PC-9 (cell line): ENCODE results near the gene KIFAP3. TPM values are rescaled to one million over a fixed set of nuclear protein-coding genes. Genes with fewer than 3 reads are reported as not detected.

Source experiments
- BruUV-seq: library from RNA; stranded (reverse); fragments of 400-500 nt; replicated peaks from 2 replicates; lab custom pipeline; 2021; lab: Mats Ljungman, UMichigan
- CTCF ChIA-PET: fragments of 300-600 bp; sonication (Branson Sonifier 250); formaldehyde crosslinking; loops from one replicate; lab custom pipeline; 2022; ENCODE audit warnings: antibody characterized with exemption; lab: Charles Lee
- POLR2A ChIA-PET: fragments of 300-600 bp; sonication (Branson Sonifier 250); formaldehyde crosslinking; loops from one replicate; lab custom pipeline; 2022; ENCODE audit warnings: antibody characterized with exemption; ENCODE audit not compliant: unreplicated experiment; lab: Charles Lee
- DNase-seq, 2 experiments: peaks; one replicate each; pipeline versions ENCODE4 v3.0.0 to v3.0.0-alpha.2; 2015 to 2022; ENCODE audit warnings: mixed read lengths in 1 of 2
- H2AFZ ChIP-seq: fragments of 200-600 bp; sonication (generic); 2 replicates; pipeline ENCODE4 v1.8.1; 2017; ENCODE audit warnings: antibody characterized with exemption
- H3F3A ChIP-seq: fragments of 200-600 bp; sonication (generic); 2 replicates; pipeline ENCODE4 v1.8.1; 2017; ENCODE audit warnings: antibody characterized with exemption, mild to moderate bottlenecking, low read depth; ENCODE audit not compliant: insufficient read depth
- H3K27ac ChIP-seq: fragments of 200-600 bp; sonication (generic); 2 replicates; pipeline ENCODE4 v1.6.1; 2016; ENCODE audit warnings: mixed run types
- H3K27me3 ChIP-seq: fragments of 200-600 bp; sonication (generic); 2 replicates; pipeline ENCODE4 v1.6.1; 2016; ENCODE audit warnings: low read depth, mixed run types; ENCODE audit not compliant: insufficient read depth
- H3K36me3 ChIP-seq: fragments of 200-600 bp; sonication (generic); 2 replicates; pipeline ENCODE4 v1.6.1; 2016; ENCODE audit warnings: low read depth, mixed run types
- H3K4me1 ChIP-seq: fragments of 200-600 bp; sonication (generic); replicated peaks from 2 replicates; pipeline ENCODE4 v1.6.1; 2016; ENCODE audit warnings: mixed run types; ENCODE audit not compliant: insufficient read depth
- H3K4me2 ChIP-seq: fragments of 200-600 bp; sonication (generic); 2 replicates; pipeline ENCODE4 v1.6.1; 2017; ENCODE audit warnings: mixed run types
- H3K4me3 ChIP-seq: fragments of 200-600 bp; sonication (generic); 2 replicates; pipeline ENCODE4 v1.6.1; 2016; ENCODE audit warnings: mixed run types
- H3K79me2 ChIP-seq: fragments of 200-600 bp; sonication (generic); 2 replicates; pipeline ENCODE4 v1.6.1; 2017; ENCODE audit warnings: low read depth, mixed run types
- H3K9me2 ChIP-seq: fragments of 200-600 bp; sonication (generic); 2 replicates; pipeline ENCODE4 v1.8.1; 2017; ENCODE audit warnings: mild to moderate bottlenecking; ENCODE audit not compliant: insufficient read depth
- H3K9me3 ChIP-seq: fragments of 200-600 bp; sonication (generic); 2 replicates; pipeline ENCODE4 v1.8.1; 2016; ENCODE audit warnings: low read depth; ENCODE audit not compliant: insufficient read depth
- H4K20me1 ChIP-seq: fragments of 200-600 bp; sonication (generic); 2 replicates; pipeline ENCODE4 v1.8.1; 2017; ENCODE audit not compliant: insufficient read depth
- CTCF ChIP-seq: fragments of 200-600 bp; sonication (generic); conservative IDR thresholded peaks from 2 replicates; pipeline ENCODE4 v1.6.1; 2017; ENCODE audit warnings: mixed run types, antibody characterized with exemption, mild to moderate bottlenecking, moderate library complexity
- EZH2 ChIP-seq: fragments of 200-600 bp; sonication (generic); IDR thresholded peaks from 2 replicates; pipeline ENCODE4 v1.8.0; 2017; ENCODE audit warnings: antibody characterized with exemption, low read depth
- intact Hi-C: fragments of 100-400 bp; cut with micrococcal nuclease; formaldehyde crosslinking; loops from one replicate; pipeline ENCODE4 v1.10.0; 2022; ENCODE audit not compliant: unreplicated experiment
- total RNA-seq: library from RNA; stranded (reverse); gene quantifications from 2 replicates; pipeline ENCODE4 v1.2.3, GENCODE V29; 2021

KIFAP3 gene
- total RNA-seq, 1 experiment from 2014 or later: 9.7 TPM

GRCh38 chr1:170020859-170021258 is 53.6 kb downstream of the KIFAP3 start:
- intact Hi-C loops: no loop called here
- Histone ChIP-seq H3K4me3 (no peak overlapping the region), H3K36me3 (no peaks in the 10 kb centered on the region), H3K27ac (no peak overlapping the region), H3K79me2 (no peaks in the 10 kb centered on the region), H3F3A (no peaks in the 10 kb centered on the region; the same call in 1 of the 2 replicates), H3K27me3 (no peaks in the 10 kb centered on the region), H3K4me2 (no peak overlapping the region), H4K20me1 (no peaks in the 10 kb centered on the region), H3K4me1 (no peaks in the 10 kb centered on the region), H2AFZ (no peak overlapping the region), H3K9me3 (no peaks in the 10 kb centered on the region), H3K9me2 (no peaks in the 10 kb centered on the region)
- no peak for DNase-seq
- BruUV-seq: no TSS peak
- no peak for TF ChIP-seq EZH2
- no peak for TF ChIP-seq CTCF
- ChIA-PET POLR2A (no interaction called here), CTCF (no interaction called here)

GRCh38 chr1:170017478-170017877 is 57.0 kb downstream of the KIFAP3 start:
- Histone ChIP-seq H3K4me1 (no peaks in the 10 kb centered on the region), H3K27ac (no peak overlapping the region), H3K4me2 (no peak overlapping the region), H3F3A (no peaks in the 10 kb centered on the region), H3K27me3 (no peaks in the 10 kb centered on the region), H4K20me1 (no peaks in the 10 kb centered on the region), H3K9me3 (no peaks in the 10 kb centered on the region), H3K79me2 (no peaks in the 10 kb centered on the region), H3K36me3 (no peaks in the 10 kb centered on the region), H3K4me3 (no peak overlapping the region), H3K9me2 (no peaks in the 10 kb centered on the region), H2AFZ (no peak overlapping the region)
- no TSS peak for BruUV-seq
- ChIA-PET POLR2A (no interaction called here), CTCF (no interaction called here)
- intact Hi-C loops: loop anchor here (10.0 kb wide), 2 partner anchors 427 to 747 kb away; no protein-coding TSS in a partner anchor
- TF ChIP-seq CTCF (no peak), EZH2 (no peak)
- no peak for DNase-seq

GRCh38 chr1:170012920-170013319 is 61.6 kb downstream of the KIFAP3 start:
- TF ChIP-seq CTCF: no peak
- no peak for TF ChIP-seq EZH2
- Histone ChIP-seq H3F3A (no peaks in the 10 kb centered on the region), H3K4me1 (no peaks in the 10 kb centered on the region), H3K4me3 (no peak overlapping the region), H3K79me2 (no peaks in the 10 kb centered on the region), H3K9me3 (no peaks in the 10 kb centered on the region), H4K20me1 (no peaks in the 10 kb centered on the region), H2AFZ (no peak overlapping the region), H3K9me2 (no peaks in the 10 kb centered on the region), H3K27ac (no peak overlapping the region), H3K27me3 (no peaks in the 10 kb centered on the region), H3K4me2 (no peak overlapping the region), H3K36me3 (no peaks in the 10 kb centered on the region)
- BruUV-seq: no TSS peak
- POLR2A ChIA-PET: no interaction called here
- DNase-seq: no peak
- CTCF ChIA-PET: no interaction called here
- intact Hi-C loops: loop anchor here (5.0 to 10.0 kb wide), 4 partner anchors 86 to 914 kb away; no protein-coding TSS in a partner anchor
